Measurements from ENCODE around the gene USP33.
"Not testable (repeated sequence)": the region's sequence is repeated elsewhere in the genome, so short reads cannot be mapped to it uniquely, and the experiment has no call there.

Gene USP33

DNA sequence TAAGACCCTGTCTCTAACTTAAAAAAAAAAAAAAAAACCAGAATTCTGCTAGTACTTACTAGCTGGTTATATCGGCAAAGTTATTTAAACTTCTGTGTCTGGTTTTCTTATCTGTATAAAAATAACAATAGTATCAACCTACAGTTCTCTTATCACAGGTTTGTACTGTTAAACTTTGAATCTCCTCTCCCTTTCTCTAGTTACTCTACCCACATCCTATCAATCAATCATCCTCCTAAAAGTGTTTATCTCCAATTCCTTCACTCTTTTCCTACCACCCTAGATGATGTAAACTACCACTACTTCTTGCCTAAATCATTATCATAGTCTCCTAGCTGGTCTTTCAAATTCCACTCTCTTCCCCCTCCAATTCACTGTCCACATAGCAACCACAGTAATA lies 27.6 kb downstream of the USP33 start:
- no peak for DNase-seq

DNA sequence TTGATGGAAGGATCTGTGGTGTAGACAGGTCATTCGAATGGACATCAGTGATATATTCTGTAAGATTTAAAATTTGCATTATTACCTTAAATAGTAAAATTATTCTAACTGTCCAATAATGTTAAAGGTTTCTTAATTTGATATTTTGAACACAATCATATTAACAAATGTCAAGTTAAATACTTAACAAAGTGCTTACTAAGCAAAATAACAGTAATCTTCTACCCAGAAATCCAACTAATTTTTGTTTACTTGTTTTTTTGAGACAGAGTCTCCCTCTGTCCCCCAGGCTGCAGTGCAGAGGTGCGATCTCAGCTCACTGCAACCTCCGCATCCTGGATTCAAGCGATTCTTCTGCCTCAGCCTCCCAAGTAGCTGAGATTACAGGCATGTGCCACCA lies 33.9 kb downstream of the USP33 start:
- DNase-seq = no peak

DNA sequence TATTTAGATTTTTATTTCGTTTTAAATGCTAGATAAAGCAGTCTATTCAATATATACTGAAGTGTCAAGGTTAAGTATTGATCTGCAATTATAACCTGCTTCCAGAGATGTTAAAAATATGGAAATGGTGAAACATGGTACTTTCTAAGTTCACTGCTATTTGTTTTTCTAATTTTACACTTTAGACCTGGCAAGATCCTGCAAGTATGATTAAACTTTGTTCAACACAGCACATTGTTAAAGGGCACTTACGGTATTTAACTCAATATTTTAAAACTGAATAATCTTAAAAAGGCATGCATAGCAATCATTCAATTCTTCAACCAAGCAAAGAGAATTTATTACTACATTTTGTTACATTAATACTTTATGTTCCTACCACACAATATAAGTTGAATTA lies 41.5 kb downstream of the USP33 start:
- no peak for DNase-seq

DNA sequence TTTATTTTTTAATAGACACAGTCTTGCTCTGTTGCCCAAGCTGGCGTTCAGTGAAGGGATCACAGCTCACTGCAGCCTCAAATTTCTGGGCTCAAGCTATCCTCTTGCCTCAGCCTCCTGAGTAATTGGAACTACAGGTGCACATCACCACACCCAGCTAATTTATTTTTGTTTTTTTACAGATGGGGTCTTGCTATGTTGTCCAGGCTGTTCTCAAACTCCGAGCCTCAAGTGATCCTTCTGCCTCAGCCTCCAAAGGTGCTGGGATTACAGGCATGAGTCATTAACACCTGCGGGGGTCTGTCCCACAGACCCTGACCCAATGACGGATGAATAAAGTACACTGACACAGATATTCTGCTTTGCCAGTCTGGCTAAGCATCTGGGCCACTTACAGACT lies 43.6 kb downstream of the USP33 start:
- no peak for DNase-seq

DNA sequence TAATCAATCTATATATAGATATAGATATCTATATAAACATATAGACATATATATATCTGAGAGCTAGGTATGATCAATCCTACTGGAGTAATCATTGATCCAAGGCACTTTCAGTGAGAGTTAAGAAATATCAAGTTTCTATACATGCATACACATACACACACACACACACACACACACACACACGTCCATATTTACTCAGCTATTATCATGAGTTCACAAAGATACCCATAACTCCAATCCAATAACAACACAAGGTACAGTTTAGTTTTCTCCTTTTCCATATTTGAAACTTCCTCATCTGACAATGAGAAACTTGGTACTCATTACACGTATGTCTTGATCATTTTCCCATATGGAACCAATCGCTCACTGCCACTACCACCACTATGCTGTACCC lies 49.9 kb downstream of the USP33 start:
- DNase-seq = no peak

DNA sequence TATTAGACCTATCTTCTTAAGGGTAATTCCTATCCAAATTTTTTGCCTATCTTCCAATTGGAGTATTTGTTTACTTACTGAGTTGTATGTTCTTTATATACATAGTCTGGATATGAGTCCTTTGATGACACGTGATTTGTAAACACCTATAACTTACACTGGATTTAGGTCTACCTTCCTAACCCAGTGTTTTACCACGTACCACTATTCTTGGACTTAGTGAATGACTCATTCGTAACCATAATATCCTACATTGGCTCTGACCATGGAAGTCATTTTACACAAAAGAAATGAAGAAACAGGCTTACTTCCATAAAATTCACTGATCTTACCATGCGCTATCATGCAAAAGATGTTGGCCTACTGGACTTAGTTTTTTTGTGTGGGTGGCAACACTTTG lies 53.3 kb downstream of the USP33 start:
- no peak for DNase-seq

DNA sequence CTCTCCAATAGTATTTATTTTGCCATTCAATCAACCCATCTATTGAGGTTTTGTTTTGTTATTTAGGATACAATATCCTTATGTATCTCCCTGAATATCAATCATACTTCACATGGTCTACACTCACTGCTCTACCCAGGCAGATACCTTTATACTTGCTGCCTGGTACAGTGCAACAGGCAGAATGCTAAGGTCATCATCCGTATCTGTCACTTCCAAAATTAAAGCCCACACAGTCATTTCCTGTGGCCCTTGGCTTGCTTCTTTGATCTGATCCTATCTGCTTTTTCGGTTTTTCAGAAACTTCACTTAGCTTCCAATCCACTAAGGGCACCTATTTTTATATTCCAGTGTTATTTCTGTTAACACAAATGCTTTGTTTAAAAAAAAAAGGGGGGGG lies 54.9 kb downstream of the USP33 start:
- DNase-seq = no peak

DNA sequence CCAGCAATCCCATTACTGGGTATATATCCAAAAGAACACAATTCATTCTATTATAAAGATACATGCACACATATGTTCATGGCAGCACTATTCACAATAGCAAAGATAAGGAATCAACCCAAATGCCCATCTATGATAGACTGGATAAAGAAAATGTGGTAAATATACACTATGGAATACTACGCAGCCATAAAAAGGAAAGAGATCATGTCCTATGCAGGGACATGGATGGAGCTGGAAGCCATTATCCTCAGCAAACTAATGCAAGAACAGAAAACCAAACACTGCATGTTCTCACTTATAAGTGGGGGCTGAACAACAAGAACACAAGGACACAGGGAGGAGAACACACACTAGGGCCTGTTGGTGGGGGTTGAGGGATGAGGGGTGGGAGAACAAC lies 60.0 kb downstream of the USP33 start:
- not testable (repeated sequence) for DNase-seq

DNA sequence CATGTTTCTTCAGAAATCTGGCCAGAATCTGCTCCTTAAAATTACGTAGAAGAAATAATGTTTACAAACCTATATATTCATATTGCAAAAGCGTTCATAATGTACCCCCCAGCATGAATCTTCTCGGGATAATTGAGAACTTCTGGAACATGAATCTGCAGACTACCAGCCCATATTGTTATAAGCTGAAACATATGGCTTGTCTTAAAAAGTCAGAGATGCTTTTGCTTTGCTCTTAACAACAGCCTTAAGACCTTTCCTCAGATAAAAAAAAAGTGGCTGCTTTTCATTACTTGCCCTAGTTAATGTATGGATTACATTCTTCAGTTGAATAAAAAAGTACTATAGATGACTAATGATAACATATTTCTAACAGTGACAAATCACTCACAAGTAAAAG lies 62.2 kb downstream of the USP33 start:
- DNase-seq = no peak

DNA sequence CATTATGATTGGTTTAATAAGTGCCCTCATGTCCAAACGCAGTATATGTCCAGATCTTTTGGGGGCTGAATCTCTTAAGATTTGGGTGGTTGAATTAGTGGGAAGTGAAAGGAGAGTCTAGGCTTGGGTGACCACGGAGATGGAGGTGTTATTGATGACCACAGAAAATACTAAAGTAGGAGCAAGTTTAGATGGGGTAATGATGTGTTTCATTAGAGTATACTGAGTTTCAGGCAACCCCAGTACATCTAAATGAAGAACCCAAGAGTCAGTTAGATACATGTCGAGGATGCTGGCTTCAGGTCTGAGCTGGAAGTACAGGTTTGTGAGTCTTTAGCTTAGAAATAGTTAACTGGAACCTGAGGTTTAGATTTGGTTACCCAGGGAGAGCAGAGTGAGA lies 70.7 kb downstream of the USP33 start:
- DNase-seq = no peak

DNA sequence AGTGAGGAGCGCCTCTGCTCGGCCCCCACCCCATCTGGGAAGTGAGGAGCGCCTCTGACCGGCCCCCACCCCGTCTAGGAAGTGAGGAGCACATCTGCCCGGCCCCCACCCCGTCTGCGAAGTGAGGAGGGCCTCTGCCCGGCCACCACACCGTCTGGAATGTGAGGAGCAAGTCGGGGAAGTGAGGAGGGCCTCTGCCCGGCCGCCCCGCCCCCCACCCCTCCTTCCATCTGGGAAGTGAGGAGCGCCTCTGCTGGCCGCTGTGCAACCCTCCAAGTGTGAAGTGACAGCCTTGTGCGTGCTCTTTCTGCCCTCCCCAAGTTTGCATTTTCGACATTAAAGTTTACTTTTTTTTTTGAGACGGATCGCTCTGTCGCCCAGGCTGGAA lies 72.1 kb downstream of the USP33 start:
- peak; percentile 64 for DNase-seq

DNA sequence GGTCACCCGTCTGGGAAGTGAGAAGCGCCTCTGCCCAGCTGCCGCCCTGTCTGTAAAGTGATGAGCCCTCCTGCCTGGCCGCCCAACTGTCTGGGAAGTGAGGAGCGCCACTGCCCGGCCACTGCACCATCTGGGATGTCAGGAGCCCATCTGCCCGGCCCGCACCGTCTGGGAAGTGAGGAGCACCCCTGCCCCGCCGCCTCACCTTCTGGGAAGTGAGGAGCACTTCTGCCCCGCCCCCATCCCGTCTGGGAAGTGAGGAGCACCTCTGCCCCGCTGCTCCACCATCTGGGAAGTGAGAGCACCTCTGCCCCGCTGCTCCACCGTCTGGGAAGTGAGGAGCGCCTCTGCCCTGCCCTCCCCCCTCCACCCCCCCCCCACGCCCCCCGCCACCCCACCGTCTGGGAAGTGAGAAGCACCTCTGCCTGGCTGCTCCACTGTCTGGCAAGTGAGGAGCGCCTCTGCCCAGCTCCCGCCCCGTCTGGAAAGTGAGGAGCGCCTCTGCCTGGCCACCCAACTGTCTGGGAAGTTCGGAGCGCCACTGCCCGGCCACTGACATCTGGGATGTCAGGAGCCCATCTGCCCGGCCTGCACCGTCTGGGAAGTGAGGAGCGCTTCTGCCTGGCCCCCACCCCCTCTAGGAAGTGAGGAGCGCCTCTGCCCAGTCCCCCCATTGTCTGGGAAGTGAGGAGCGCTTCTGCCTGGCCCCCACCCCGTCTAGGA lies 72.7 kb downstream of the USP33 start:
- no peak for DNase-seq

DNA sequence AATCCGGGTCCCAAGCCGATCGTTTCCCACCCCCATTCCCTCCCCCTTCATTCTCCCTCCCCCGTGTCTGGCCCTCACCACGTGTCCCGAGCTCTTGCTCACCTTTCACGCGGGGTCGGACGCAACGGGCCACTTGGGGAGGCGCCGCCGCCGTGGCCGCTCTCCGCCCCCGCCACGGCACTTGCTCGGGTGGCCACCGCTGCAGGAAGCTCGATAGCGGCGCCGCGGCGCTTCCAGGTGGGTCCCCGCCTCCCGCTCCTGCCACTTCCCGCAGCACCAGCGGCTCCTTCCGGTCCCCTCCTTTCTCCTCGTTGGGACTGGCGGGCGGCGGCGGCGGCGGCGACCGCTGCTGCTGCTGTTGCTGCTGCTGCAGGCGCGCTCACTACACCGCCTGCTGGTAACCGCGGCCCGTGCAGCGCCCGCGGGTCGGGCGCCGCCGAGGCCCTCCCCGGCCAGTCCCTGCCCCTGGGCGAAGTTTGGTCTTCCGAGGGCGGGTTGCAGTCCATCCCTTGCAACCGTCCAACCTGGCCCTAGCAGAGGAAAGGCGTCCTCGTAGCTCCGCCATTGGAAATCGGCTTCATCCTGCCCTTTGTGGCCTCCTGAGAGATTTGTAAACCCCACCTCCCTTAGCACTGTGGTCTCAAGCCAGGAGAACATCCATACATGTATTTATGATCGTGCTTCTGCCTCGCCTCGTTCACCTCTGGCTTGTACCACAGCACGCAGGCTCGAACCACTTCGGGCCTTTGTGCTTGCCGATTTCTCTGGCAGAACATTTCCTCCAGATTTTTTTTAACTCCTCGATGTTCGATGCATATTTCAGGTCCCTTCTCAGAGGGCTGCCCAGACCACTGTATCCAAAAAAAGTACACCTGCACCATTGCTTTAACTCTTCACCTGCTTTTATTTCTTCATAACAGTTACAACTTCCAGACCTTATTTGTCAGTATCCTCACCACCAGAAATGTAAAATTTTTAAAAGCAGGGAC lies 76.2 kb downstream of the USP33 start:
- peak; percentile 96 for DNase-seq

DNA sequence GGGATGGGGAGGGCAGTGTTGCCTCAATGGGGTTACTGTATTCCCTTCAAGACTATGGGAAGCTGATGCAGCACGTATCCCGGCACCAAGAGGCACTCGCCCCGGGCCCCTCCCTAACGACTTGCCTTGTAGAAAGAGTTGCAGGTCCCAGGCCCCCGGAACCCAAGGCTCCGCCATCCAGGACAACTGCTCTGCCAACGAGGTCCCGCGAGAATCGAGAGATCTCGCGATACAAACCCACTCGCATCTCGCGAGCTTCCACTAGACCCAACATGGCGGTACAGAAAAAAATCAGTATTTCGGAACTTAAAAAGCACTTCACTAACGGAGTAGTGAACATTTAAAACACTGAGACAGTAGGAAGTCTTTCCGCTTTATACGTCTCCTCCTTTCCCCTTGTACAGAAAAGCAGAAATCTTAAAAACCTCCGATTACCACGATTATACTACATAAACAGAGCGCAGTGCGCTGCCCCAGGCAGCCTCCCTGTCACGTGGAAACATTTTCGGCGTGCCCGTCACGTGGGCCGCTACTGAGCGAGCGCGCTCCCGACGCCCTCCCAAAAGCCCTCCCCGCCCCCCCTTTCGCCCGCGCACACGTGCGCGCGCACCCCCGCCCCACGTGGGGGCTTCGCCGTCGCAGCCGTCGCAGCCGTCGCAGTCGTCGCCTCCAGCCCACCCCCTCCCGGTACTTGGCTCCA lies 77.0 kb downstream of the USP33 start, which contains the start of gene ZZZ3:
TSS of gene ZZZ3 (minus strand) at position 199 of the 700 bp plus-strand sequence. CDS start 49,304 bp downstream, outside the sequence.
- DNase-seq = peak; percentile 95

DNA sequence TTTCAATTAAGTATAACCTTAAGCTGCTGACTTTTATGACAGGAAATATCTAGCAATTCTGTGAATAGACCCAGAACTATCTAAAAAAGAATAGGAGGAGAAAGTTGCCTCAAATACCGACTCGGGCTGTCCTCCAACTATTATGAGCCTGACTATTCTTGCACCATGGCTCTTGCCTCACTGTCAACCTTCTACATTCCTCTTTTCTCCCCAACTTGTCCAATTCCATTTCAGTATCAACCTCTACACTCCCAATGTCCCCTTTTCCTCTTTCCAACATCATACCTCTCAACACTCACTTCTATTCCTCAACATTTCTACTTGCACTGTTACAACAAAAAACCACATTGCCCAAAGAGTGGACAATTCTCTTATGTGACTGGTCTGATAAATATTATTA lies 79.5 kb downstream of the USP33 start:
- DNase-seq = no peak

DNA sequence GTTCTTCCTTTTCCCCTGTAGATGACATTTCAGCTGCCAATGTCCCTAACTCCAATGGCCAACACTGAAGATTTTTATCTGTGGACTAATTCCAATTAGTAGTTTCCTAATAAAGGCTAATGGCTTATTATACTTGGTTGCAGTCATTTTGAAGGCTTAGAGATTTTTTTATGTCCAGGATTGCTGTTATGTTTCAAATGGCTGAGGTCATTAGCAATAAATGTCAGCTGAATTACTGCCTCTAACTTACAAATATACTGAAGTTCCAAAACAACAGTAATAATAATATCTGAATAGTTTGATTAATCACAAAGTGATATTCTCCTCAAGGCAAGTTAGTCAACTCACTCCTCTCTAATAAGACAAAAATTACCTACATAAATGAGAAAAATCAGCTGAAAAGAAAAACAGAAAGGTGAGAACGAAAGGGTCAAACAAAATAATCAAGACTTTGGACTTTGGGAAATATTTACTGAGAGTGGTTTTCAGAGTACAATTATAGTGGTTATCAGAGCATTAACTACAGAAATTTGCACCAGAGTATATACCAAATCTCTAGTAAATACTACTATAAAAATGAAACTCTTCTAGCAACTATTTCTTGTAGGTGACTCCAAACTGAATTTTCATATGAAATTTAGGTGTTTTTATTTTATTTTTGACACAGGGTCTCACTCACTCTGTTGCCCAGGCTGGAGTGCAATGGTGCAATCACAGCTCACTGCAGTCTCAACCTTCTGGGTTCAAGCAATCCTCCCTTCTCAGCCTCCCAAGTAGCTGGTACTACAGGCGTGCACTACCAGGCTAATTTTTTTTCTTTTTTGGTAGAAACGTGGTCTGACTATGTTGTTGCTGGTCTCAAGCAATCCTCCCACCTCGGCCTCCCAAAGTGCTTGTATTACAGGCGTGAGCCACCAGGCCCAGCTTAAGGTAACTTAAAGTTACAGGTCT lies 80.7 kb downstream of the USP33 start:
- no peak for DNase-seq

DNA sequence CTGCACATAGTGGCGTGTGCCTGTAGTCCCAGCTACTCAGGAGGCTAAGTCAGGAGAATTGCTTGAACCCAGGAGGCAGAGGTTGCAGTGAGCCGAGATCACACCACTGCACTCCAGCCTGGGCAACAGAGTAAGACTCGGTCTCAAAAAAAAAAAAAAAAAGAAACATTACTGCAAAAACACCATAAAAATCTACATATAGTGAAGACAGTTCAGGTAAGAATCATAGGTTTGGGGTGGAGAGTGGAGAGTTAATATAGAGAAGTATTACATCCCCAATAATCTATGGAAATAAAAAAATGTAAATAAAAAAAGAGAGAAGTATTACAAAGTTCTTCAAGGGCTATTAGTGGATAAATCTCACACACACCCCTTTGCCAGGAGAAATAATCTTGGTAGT lies 84.8 kb downstream of the USP33 start:
- DNase-seq = not testable (repeated sequence)

DNA sequence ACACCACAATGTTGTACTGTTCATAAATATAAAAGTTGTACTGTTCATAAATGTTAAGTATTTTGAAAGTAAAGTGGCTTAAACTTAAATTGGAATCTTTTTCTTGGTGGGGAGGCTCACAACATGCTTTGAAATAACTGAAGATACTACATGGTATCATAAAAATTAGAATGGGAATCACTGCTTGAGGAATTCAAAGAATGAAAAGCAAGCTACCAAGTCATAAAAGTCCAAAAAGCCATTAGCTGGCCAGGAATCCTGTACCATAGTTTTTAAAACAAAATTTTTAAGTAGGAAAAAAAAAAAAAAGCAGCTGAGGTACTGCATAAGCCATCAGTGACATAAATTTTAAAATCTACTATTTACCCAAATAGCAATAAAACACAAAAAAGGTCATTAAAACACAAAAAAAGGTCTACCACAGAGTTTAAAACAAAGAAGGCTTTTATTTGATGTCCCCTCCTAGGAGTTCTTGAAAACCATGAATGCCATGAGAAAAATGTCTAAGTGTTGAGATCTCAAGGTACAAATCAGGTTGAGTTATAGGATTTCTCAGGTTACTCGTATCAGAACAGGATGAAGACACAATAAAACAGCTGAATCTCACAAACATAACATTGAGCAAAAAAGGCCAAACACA lies 85.8 kb downstream of the USP33 start:
- no peak for DNase-seq

DNA sequence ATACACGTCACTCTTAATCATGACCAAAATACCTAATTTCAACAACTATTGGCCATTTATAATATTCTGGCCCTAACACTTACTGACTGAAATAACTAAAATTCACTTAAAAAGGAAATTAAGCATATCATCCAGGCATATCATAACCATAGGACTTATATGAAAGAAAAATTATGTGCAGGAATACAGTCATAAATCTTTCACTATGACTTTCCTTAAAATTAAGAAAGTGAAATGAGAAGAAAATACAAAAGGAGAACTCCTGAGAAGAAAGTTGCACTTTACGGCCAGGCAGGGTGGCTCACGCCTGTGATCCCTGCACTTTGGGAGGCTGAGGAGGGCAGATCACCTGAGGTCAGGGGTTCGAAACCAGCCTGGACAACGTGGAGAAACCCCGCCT lies 86.6 kb downstream of the USP33 start:
- no peak for DNase-seq

DNA sequence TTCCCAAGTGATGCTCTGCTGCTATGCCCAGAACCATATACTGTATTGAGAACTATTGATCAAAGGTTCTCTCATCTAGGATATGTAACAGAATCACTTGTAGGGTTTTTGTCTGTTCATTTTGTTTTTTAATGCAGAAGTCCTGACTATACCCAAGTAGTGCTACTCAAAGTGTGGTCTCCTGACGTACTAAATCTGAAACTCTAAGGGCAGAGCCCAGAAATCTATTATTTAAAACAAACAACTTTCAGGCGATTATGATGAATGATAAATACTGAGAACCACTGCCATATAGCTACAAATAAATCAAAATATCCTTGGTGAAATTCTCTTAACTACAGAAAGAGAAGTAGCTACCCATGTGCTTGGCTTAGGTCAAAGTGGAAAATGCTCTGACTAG lies 87.3 kb downstream of the USP33 start:
- no peak for DNase-seq

DNA sequence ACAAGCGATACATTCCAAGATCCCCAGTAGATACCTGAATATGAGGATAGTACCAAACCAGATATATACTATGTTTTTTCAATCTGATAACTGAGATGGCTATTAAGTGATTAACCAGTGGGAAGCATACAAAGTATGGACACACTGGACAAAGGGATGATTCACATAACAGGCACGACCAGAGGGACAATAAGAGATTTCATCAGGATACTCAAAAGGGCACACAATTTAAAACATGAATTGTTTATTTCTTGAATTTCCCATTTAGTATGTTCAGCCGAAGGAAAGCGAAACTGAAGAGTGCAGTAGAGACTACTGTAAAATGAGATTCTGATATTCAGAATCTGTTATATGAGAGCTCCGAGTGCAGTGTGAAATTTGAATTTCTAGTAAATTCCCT lies 87.8 kb downstream of the USP33 start:
- DNase-seq = no peak

DNA sequence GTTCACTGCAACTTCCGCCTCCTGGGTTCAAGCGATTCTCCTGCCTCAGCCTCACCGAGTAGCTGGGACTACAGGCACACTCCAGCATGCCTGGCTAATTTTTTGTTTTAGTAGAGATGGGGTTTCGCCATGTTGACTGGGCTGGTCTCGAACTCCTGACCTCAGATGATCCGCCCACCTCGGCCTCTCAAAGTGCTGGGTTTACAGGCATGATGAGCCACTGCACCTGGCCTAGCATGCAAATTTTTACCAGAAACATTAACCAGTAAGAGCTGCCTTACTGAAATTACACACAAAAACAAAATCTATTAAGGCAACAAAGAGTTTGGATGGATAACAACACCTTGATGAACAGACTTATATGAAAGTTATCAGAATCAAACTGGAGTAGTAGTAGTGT lies 89.3 kb downstream of the USP33 start:
- no peak for DNase-seq

All from right hindlimb (tissue), 1 donor.